NCI-H2227 treated with DMSO at 0.1 percent for 48 hours (cell line): Measurements from ENCODE around the gene NFIX.

Source experiments
- DNase-seq: peaks from one replicate; lab custom pipeline; 2025; lab: John Stamatoyannopoulos, UW

The NFIX gene

GRCh38 chr19:13074378-13074777 is 79.1 kb downstream of the NFIX start:
- no peak for DNase-seq

DNA sequence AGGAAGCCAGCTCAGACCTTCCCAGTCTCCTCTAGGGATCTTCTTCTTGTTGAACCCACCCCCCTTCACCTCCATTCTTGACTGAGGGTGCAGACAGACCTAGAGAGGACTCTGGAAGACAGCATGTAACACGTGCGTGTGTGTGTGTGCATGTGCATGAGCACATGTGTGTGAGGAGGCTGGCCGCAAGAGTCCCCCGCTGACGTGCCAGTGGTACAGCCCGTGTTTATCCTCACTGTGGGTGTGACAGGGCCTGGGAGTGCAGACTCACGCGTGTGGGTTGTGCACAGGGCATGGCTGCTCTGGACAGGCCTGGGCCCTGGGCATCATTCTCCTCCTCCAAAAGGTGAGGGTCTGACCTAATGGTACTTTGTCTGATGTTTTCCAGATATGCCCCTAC is 81.0 kb downstream of the NFIX start:
- DNase-seq: no peak

DNA sequence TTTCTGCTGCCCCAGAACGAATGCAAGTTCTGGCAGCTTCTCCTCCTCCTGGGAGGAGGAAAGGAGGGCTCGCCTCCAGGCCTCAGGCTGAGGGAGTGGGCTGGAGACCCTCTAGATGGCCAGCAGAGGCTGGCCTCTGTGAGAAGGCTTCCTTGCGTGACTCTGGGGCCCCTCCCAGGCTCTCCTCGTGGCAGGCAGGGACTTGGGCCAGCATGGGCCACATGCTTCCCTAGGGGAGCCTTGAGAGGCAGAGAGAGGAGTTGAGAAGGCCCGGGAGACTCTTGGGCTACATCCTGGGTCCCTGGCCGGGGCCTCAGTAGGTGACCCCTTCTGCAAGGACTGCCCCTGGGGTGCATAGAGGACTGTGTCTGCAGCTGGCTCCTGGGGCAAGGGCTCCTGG is 81.5 kb downstream of the NFIX start:
- DNase-seq: no peak

- no peak for DNase-seq
Measured at GRCh38 chr19:13077240-13077639, 82.0 kb downstream of the NFIX start.

DNA sequence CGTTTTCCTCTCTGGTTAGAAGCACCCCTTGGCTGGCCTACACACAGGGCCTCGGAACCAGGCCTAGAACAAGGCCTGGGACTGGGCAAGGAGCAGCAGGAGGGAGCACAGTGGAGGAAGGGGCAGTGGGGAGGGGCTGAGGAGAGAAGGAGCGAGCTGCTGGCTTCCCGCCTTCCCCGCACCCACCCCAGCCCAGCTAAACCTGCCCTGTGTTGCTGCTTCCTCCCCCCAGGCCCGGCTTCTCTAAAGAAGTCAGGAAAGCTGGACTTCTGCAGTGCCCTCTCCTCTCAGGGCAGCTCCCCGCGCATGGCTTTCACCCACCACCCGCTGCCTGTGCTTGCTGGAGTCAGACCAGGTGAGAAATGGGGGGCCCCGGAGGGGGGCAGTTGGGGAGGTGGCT is 83.1 kb downstream of the NFIX start:
- no peak for DNase-seq

DNA sequence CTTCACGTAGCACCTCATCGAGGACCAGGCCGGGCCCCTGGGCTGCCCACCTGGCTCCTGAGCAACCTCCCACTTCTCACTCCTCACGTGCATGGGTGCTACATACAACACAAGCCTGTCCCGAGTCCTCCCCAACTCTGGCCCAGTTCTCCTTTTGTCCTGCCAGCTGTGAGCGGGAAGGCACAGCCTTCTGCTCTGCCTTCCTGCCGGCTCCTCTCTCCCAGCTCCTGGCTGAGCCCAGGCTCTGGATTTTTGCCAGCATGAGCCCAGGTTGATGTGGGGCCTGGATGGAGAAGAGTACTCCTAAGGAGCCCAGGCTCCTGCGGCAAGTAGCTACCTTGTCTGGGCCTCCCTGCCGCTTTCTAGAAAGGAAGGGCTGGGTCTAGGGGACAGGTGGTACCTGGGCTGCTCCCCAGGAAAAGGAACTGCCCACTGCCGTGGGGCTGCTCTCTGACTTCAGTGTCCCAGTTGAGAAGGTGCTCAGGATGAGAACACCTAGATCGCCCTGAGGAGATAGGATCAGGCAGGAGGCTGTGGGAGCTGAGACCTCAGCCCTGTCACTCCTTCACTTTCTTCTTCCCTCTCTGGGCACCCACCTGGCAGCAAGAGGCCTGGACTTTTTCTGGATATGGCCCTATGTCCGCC is 83.7 kb downstream of the NFIX start:
- DNase-seq: no peak

DNA sequence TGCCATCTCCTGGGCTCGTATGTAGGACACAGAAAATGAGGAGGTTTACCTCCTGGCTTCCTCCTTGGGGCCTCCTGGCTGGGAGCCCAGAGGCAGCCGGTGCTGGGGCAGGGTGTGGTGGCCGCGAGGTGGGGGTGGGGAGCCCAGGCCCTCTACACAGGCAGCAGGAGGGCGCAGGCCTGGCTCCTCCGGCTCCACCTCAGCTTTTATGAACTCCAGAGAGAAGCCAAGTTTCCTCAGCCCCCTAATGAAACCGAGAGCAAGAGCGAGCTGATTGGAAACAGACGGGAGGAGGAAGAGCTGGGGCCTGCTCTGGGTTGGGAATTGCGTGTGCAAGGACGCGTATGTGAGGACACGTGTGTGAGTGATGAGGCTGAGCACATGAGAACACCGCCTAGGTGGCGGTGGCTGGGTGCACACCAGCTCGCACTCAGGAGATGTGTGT is 84.3 kb downstream of the NFIX start:
- no peak for DNase-seq

GRCh38 chr19:13082192-13083007 is 87.1 kb downstream of the NFIX start:
- DNase-seq: peak; percentile 23

DNA sequence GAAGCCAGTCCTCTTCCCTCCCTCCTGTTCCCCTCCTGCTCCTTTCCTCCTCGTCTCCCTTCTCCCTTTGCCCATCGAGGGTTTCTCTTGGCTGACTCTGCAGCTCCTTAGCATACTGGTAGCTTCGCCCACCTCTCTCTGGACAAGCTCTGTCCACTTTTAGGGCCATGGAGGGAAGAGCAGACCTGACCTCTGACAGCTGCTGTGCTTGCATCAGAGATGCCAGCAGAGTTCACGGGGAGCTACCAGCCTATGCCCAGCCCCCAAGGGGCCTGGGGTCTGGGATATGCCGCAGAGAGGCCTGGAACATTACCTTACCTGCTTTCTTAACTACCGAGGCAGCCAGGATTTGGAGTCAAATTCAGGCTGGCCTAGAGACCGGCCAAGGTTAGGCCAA is 87.7 kb downstream of the NFIX start:
- no peak for DNase-seq

- DNase-seq: peak; percentile 17
Measured at GRCh38 chr19:13083627-13084026, 88.4 kb downstream of the NFIX start.

DNA sequence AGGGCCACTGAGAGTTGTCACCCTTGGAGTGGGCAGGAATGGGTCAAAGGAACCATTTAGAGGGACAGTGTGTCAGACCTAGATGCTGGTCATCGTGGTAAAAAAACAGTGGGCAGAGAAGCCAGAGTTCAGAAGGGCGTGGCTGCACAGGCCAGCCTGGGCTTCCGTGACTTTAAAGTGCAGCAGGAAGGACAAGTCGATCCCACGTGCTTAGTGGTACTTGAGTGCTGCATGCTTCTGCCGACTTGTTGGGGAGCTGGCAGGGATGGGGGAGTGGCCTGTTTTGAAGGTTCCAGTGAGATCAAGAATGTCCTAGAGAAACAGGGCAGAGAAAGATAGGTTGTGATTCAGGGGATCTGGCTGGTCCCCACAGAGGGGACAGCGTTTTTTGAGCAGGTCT is 90.4 kb downstream of the NFIX start:
- DNase-seq: no peak

DNA sequence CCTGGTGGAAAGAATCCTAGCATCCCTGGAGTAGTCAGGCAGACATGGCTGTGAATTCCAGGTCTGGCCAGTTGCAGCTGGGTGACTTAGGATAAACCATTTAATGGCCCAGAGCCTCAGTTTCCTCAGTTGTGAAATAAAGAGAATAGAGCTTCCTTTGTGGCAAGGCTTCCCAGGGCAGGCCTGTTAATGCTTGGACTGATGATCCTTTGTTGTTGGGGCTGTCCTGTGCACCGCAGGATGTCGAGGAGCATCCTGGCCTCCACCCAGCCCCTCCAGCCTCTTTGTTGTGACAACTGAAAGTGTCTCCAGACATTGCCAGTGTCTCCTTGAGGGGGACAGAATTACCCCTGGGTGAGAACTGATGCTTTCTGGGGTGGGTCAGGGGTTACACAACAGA is 91.1 kb downstream of the NFIX start:
- DNase-seq: no peak

- DNase-seq: no peak
Measured at GRCh38 chr19:13087295-13087694, 92.0 kb downstream of the NFIX start.

DNA sequence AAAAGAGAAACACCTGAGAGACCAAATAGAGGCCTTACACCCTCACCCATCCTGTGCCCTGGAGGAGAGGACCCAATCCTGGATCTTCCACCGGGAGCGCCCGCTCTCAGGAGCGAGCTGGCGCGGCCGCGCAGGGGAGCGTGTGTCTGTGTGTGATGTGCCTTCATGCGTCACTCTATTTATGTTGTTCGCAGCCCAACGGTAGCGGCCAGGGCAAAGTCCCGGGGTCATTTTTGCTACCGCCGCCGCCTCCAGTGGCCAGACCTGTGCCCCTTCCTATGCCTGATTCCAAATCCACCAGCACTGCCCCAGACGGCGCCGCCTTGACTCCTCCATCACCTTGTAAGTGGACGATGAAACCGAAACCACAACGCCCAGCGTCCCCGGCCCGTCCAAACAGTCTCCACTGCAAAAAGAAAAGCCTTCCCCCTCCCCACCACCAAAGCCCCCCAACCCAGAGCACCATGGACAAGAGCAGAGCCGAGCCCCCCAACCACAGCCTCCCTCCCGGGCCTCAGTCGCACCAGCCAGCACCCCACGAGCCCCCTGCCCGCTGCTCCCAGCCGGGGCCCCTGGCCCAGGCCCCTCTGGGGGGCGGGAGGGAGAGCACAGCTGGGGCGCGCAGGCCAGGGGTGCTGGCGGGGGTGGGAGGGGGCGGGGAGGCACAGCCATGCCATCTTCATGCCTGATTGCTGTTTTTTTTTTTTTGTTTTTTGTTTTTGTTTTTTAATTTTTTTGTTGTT is 92.7 kb downstream of the NFIX start:
- no peak for DNase-seq

- no peak for DNase-seq
Measured at GRCh38 chr19:13089139-13089856, 94.0 kb downstream of the NFIX start.

DNA sequence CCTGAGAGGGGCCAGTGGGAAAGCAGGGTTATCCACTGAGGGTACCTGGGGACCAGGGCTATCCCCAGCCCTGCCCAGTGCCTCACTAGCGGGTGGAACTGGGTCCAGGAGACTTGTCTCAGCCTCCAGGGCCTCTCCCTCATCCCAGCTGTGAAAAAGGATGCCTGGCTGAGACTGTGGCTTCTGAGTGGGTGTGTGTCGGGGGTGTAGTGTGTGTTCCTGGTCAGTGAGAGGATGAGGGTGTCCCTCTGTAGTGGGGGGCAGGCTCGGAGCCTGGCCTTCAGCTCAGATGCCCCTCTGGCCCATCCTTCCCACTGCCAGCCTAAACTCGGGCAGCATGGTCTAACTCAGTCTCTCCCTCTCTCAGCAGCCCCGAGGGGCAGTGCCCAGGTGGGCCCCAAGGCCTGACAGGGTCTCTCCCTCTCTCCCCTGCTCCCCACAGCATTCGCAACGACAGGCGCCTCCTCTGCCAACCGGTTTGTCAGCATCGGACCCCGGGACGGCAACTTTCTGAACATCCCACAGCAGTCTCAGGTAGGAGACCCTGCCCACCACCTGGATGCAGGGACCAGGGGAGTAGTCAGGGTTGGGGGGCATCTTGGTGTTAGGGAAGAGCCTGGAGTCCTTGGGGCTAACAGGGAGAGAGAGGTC is 94.7 kb downstream of the NFIX start:
- no peak for DNase-seq

DNA sequence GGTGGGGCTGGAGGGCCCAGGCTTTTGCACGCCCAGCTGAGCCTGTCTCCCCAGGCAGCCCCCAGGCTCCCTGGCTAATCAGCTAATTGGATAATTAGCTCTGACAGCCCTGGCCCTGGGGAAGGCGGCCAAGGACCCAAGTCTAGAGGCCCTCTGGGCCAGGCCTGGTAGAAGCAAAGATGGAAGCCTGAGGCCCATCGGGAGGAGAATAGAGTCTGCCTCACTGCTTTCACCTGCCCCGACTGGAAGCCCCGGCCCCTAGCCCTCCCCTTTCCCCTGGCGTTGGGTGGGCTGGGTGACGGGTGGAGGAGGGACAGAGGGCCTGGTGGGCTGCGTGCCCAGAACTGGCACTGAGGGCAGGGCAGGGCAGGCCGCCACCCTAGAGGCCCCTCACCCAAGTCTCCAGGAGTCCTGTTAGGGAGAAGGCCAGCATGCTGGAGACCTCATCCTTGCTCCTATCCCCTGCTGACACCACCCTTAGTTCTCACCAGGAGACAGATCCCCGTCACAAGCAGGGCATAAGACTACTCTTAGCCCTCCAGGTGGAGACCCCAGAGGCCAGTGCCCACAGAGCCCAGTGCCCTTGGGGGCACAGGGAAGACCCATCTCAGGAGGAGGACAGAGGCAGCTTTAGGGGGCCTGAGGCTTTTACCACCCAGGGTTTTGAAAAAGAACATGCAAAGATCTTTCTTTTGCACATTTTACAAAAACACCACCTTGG is 95.4 kb downstream of the NFIX start:
- DNase-seq: no peak

DNA sequence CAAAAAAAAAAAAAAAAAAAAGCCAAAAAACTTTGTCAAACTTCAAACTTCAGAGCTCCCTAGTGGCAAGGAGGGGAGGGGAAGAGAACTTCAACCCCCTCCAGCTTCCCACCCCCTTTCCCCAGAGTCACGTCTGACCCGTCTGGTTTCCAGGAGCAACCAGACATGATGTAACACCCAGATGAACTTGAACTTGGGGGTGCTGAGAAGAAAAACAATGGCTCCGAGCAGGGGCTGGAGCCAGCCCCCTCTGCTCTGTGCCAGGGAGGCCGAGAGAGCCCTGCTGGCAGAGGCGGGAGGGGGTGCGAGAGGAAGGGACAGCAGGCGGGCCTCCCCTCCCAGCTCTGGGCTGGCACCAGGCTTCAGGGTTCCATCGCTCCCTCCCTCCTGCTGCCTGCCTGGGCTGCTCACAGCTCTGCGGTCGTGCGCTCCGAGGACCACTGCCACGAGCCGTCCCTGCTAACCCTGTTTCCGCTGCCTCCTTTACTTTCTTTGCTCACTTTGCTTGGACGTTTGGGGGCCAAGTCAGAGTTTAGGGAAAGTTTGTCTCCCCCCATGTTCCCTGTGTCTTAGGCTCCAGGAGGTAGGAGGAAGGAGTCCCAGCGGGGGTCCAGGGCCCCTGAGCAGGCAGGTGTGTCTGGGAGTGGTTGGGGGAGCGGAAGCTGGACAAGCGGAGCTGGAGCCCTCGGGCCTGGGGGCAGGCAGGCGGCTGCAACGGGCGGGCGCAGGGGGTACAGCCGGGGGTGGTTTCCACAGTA is 96.3 kb downstream of the NFIX start:
- no peak for DNase-seq

DNA sequence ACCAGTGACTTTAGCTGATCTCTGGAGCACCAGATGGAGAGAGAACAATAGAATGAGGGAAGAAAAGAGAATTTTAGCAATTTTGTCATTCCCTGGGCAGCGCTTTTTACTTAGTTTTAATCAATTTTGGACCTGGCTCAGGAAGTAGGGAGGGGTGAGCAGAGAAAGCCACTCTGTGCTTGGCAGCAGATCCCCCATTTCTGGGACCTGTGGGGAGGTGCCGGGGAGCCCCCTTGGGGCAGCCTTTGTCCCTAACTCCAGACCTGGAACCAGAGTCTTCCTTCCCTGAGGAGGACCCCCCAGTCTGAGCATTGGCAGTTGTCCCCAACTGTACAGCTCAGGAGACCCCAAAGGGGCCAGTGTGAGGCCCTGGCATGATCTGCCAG is 96.9 kb downstream of the NFIX start:
- DNase-seq: no peak

- DNase-seq: no peak
Measured at GRCh38 chr19:13092606-13093235, 97.4 kb downstream of the NFIX start.
